ENCODE results near the gene OR6S1. TPM values are rescaled to one million over a fixed set of nuclear protein-coding genes. Genes with fewer than 3 reads are reported as not detected.

Gene OR6S1
- total and polyA plus RNA-seq, 4 donors: not detected

- 9% methylated on average over 9 of the region's 9 CpGs for WGBS
- no peaks in the 10 kb centered on the region for H3K9me3 ChIP-seq (ENCODE audit: control insufficient read depth in 4 of 4, low read length in 3 of 4)
- H3K4me3 ChIP-seq (ENCODE audit: low read depth in 1 of 3, low read length in 3 of 3): peak overlapping the region in 2 of 3 donors; percentile 44 to 51
- H3K9ac ChIP-seq (ENCODE audit: low read depth in 1 of 2, low read length in 2 of 2): no peak overlapping the region
- H3K27ac ChIP-seq (ENCODE audit: low read depth in 1 of 2, low read length in 2 of 2): no peak overlapping the region
- TF ChIP-seq, protein P1, sequence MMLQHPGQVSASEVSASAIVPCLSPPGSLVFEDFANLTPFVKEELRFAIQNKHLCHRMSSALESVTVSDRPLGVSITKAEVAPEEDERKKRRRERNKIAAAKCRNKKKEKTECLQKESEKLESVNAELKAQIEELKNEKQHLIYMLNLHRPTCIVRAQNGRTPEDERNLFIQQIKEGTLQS (IDR thresholded peaks at IDR 0.05): peak; percentile 36
- TF ChIP-seq EGR1 (IDR thresholded peaks at IDR 0.05; ENCODE audit: low read depth in 2 of 2) (no peak), ZBTB33 (IDR thresholded peaks at IDR 0.05) (no peak), HNF4A (conservative IDR thresholded peaks at IDR 0.05) (peak in 1 of 2 donors; percentile 54), YY1 (IDR thresholded peaks at IDR 0.05) (peak; percentile 50), NR2F2 (IDR thresholded peaks at IDR 0.05) (peak; percentile 63), SP1 (IDR thresholded peaks at IDR 0.05) (peak; percentile 37), FOXA1 (IDR thresholded peaks at IDR 0.05) (no peak), RXRA (IDR thresholded peaks at IDR 0.05) (peak; percentile 23 to 37), JUND (IDR thresholded peaks at IDR 0.05) (peak in 1 of 2 donors; percentile 45), RAD21 (IDR thresholded peaks at IDR 0.05) (peak; percentile 93 to 95)
- TF ChIP-seq, protein P2, sequence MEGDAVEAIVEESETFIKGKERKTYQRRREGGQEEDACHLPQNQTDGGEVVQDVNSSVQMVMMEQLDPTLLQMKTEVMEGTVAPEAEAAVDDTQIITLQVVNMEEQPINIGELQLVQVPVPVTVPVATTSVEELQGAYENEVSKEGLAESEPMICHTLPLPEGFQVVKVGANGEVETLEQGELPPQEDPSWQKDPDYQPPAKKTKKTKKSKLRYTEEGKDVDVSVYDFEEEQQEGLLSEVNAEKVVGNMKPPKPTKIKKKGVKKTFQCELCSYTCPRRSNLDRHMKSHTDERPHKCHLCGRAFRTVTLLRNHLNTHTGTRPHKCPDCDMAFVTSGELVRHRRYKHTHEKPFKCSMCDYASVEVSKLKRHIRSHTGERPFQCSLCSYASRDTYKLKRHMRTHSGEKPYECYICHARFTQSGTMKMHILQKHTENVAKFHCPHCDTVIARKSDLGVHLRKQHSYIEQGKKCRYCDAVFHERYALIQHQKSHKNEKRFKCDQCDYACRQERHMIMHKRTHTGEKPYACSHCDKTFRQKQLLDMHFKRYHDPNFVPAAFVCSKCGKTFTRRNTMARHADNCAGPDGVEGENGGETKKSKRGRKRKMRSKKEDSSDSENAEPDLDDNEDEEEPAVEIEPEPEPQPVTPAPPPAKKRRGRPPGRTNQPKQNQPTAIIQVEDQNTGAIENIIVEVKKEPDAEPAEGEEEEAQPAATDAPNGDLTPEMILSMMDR (IDR thresholded peaks at IDR 0.05; ENCODE audit: low read depth, low read length, missing input control): peak; percentile 87
- DNase-seq (ENCODE audit: low spot score): no peak
- no peaks in the 10 kb centered on the region for H3K27me3 ChIP-seq (ENCODE audit: control insufficient read depth in 4 of 4, insufficient read depth in 4 of 4, low read length in 3 of 4)
- H3K36me3 ChIP-seq (ENCODE audit: control insufficient read depth in 4 of 4, insufficient read depth in 3 of 4, low read depth in 1 of 4, low read length in 3 of 4): peaks cover 0 to 8% (median 4%) of the 10 kb centered on the region in 4 donors
- peaks cover 0 to 38% (median 26%) of the 10 kb centered on the region in 4 donors for H3K4me1 ChIP-seq (ENCODE audit: control insufficient read depth in 4 of 4, insufficient read depth in 4 of 4, low read length in 3 of 4)
These were observed 49.6 kb upstream of the OR6S1 start for GRCh38 chr14:20690848-20691640.

DNA sequence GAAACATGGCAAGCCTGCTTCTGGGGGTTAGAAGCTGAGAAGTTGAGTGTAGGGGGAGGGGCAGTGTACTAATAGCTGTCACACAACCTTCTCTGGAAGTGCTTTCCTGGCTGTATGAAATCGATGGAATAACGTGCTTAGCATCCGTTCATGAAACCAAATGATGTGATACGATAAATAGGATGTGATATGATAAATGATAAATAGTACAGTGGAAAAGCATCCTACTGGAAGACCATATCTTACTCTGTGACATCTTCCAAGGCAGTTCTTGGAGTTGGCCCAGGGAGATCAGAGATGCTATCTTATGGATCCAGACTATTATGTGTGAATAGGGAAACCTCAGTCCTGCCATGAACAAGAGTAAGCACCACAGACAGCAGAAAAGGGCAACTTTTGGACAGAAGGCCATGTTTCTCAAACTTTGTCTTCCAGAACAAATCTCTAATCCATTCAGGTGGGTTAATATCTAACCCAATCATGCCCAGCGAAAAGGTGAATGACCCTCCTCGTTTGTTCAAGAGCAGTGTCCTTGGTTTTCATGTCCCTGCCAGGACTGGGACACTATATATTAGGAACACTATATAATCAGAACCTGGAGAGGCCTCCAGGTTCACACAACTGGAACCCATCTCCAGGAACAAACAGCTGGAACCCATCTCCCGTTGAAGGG is 46.8 kb upstream of the OR6S1 start, which contains the start of gene ANG:
ANG (plus strand) TSS at position 598 of the 673 bp plus-strand sequence. CDS start 4,801 bp downstream, outside the sequence.
- H3K4me1 ChIP-seq (ENCODE audit: control insufficient read depth in 4 of 4, insufficient read depth in 4 of 4, low read length in 3 of 4): peaks cover 0 to 42% (median 30%) of the 10 kb centered on the region in 4 donors
- peak; percentile 53 for TF ChIP-seq ZBTB33 (IDR thresholded peaks at IDR 0.05)
- peak; percentile 96 for TF ChIP-seq TAF1 (conservative IDR thresholded peaks at IDR 0.05)
- peak in 1 of 2 donors; percentile 60 for TF ChIP-seq JUND (IDR thresholded peaks at IDR 0.05)
- TF ChIP-seq, protein P1 (IDR thresholded peaks at IDR 0.05): no peak
- peak; percentile 13 to 26 for TF ChIP-seq RAD21 (IDR thresholded peaks at IDR 0.05)
- TF ChIP-seq YY1 (IDR thresholded peaks at IDR 0.05): peak; percentile 90
- TF ChIP-seq NR2F2 (IDR thresholded peaks at IDR 0.05): no peak
- TF ChIP-seq GABPA (IDR thresholded peaks at IDR 0.05 in 1 of 2, conservative IDR thresholded peaks at IDR 0.05 in 1 of 2): peak in 1 of 2 donors; percentile 29
- peak; percentile 91 for TF ChIP-seq MAX (IDR thresholded peaks at IDR 0.05)
- TF ChIP-seq EGR1 (IDR thresholded peaks at IDR 0.05; ENCODE audit: low read depth in 2 of 2): peak in 1 of 2 donors; percentile 48
- peak; percentile 30 for TF ChIP-seq FOXA2 (IDR thresholded peaks at IDR 0.05)
- TF ChIP-seq, protein P3, sequence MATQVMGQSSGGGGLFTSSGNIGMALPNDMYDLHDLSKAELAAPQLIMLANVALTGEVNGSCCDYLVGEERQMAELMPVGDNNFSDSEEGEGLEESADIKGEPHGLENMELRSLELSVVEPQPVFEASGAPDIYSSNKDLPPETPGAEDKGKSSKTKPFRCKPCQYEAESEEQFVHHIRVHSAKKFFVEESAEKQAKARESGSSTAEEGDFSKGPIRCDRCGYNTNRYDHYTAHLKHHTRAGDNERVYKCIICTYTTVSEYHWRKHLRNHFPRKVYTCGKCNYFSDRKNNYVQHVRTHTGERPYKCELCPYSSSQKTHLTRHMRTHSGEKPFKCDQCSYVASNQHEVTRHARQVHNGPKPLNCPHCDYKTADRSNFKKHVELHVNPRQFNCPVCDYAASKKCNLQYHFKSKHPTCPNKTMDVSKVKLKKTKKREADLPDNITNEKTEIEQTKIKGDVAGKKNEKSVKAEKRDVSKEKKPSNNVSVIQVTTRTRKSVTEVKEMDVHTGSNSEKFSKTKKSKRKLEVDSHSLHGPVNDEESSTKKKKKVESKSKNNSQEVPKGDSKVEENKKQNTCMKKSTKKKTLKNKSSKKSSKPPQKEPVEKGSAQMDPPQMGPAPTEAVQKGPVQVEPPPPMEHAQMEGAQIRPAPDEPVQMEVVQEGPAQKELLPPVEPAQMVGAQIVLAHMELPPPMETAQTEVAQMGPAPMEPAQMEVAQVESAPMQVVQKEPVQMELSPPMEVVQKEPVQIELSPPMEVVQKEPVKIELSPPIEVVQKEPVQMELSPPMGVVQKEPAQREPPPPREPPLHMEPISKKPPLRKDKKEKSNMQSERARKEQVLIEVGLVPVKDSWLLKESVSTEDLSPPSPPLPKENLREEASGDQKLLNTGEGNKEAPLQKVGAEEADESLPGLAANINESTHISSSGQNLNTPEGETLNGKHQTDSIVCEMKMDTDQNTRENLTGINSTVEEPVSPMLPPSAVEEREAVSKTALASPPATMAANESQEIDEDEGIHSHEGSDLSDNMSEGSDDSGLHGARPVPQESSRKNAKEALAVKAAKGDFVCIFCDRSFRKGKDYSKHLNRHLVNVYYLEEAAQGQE (IDR thresholded peaks at IDR 0.05): peak; percentile 44
- peak; percentile 74 to 84 for TF ChIP-seq HNF4A (conservative IDR thresholded peaks at IDR 0.05)
- peak; percentile 97 for TF ChIP-seq RXRA (IDR thresholded peaks at IDR 0.05)
- peak; percentile 39 for TF ChIP-seq HNF4G (IDR thresholded peaks at IDR 0.05)
- peak; percentile 27 for TF ChIP-seq FOXA1 (IDR thresholded peaks at IDR 0.05)

More for the DNA sequence above, 46.8 kb upstream of the OR6S1 start, which contains the start of gene ANG:
- Histone ChIP-seq H3K27ac (ENCODE audit: low read depth in 1 of 2, low read length in 2 of 2) (peak within 1 kb of the TSS; percentile 62 to 70), H3K27me3 (ENCODE audit: control insufficient read depth in 4 of 4, insufficient read depth in 4 of 4, low read length in 3 of 4) (no peaks in the 10 kb centered on the region), H3K4me3 (ENCODE audit: low read depth in 1 of 3, low read length in 3 of 3) (peak within 1 kb of the TSS; percentile 62 to 74 (median 65)), H3K36me3 (ENCODE audit: control insufficient read depth in 4 of 4, insufficient read depth in 3 of 4, low read depth in 1 of 4, low read length in 3 of 4) (peaks cover 0 to 2% (median 0%) of the 10 kb centered on the region in 4 donors), H3K9ac (ENCODE audit: low read depth in 1 of 2, low read length in 2 of 2) (peak within 1 kb of the TSS in 1 of 2 donors; percentile 3), H3K9me3 (ENCODE audit: control insufficient read depth in 4 of 4, low read length in 3 of 4) (no peaks in the 10 kb centered on the region)
- WGBS: 29% methylated on average over 7 of the region's 7 CpGs
- DNase-seq (ENCODE audit: low spot score): no peak
